CD14-positive monocyte (primary cell): ENCODE results near the gene CLDN7. TPM values are rescaled to one million over a fixed set of nuclear protein-coding genes. Genes with fewer than 3 reads are reported as not detected.
A peak's percentile ranks its signal among the peaks of the same experiment; 100 is the strongest.

ENCODE experiments used
- DNase-seq, 3 donors: peaks; one replicate each; pipeline ENCODE4 v3.0.0-alpha.2; 2011 to 2022
- H2AFZ ChIP-seq: 2 replicates; pipeline ENCODE4 v1.6.0; 2012; ENCODE audit warnings: mild to moderate bottlenecking, low read depth, low read length, inconsistent platforms; ENCODE audit not compliant: insufficient read depth, poor library complexity, severe bottlenecking
- H3K27ac ChIP-seq, 2 donors: 1 replicate in 1 of 2; 2 replicates in 1 of 2; pipeline ENCODE4 v1.5.1; 2012 to 2013; ENCODE audit warnings: low read length in 2 of 2, control low read depth in 1 of 2, inconsistent platforms in 1 of 2, low read depth in 1 of 2, mild to moderate bottlenecking in 1 of 2
- H3K27me3 ChIP-seq, 2 donors: one replicate each; pipeline versions ENCODE4 v1.6.0 to v1.6.1; 2011 to 2013; ENCODE audit warnings: low read length in 2 of 2; ENCODE audit not compliant: control insufficient read depth in 2 of 2, insufficient read depth in 2 of 2
- H3K36me3 ChIP-seq, 2 donors: replicated peaks in 1 of 2; 1 replicate in 1 of 2; 2 replicates in 1 of 2; pipeline versions ENCODE4 v1.5.1 to v1.6.1; 2012 to 2013; ENCODE audit warnings: low read length in 2 of 2, control low read depth in 1 of 2, inconsistent platforms in 1 of 2, mild to moderate bottlenecking in 1 of 2; ENCODE audit not compliant: insufficient read depth in 2 of 2, control insufficient read depth in 1 of 2
- H3K4me1 ChIP-seq, 2 donors: 1 replicate in 1 of 2; 2 replicates in 1 of 2; pipeline versions ENCODE4 v1.5.1 to v1.6.1; 2012 to 2013; ENCODE audit warnings: low read length in 2 of 2, control low read depth in 1 of 2, inconsistent platforms in 1 of 2, mild to moderate bottlenecking in 1 of 2, moderate library complexity in 1 of 2; ENCODE audit not compliant: insufficient read depth in 2 of 2, control insufficient read depth in 1 of 2
- H3K4me2 ChIP-seq: replicated peaks from 2 replicates; pipeline ENCODE3; 2012; ENCODE audit warnings: low read length, moderate library complexity, mild to moderate bottlenecking; ENCODE audit not compliant: poor library complexity, severe bottlenecking; ENCODE audit errors: extremely low read depth
- H3K4me3 ChIP-seq, 3 experiments: fragments of 200-600 bp in 1 of 3; sonication (generic) in 1 of 3; replicated peaks in 1 of 3; 1 replicate in 2 of 3; 2 replicates in 1 of 3; pipeline ENCODE4 v1.5.1; 2011 to 2013; ENCODE audit warnings: low read length in 3 of 3, mild to moderate bottlenecking in 3 of 3, control low read depth in 2 of 3, low read depth in 2 of 3, inconsistent platforms in 1 of 3, moderate library complexity in 1 of 3
- H3K79me2 ChIP-seq: 2 replicates; pipeline ENCODE4 v1.6.0; 2012; ENCODE audit warnings: mild to moderate bottlenecking, control low read depth, inconsistent platforms, low read length, moderate library complexity; ENCODE audit not compliant: insufficient read depth
- H3K9ac ChIP-seq: 2 replicates; pipeline ENCODE4 v1.6.0; 2017; ENCODE audit warnings: low read length, mild to moderate bottlenecking; ENCODE audit not compliant: insufficient read depth, poor library complexity, severe bottlenecking
- H3K9me3 ChIP-seq, 2 donors: replicated peaks in 1 of 2; 1 replicate in 1 of 2; 2 replicates in 1 of 2; pipeline versions ENCODE4 v1.5.1 to v1.6.1; 2012 to 2013; ENCODE audit warnings: low read length in 2 of 2, control low read depth in 1 of 2; ENCODE audit not compliant: control insufficient read depth in 1 of 2, insufficient read depth in 1 of 2
- H4K20me1 ChIP-seq: 2 replicates; pipeline ENCODE4 v1.6.0; 2012; ENCODE audit warnings: mild to moderate bottlenecking, low read length, control low read depth, moderate library complexity; ENCODE audit not compliant: insufficient read depth
- H3K27ac Mint-ChIP-seq, 7 donors: one replicate each; pipeline ENCODE4 v1.8.0; 2020; ENCODE audit warnings: mild to moderate bottlenecking in 7 of 7, mixed read lengths in 7 of 7, moderate library complexity in 6 of 7, inconsistent platforms in 2 of 7
- H3K27me3 Mint-ChIP-seq, 3 donors: one replicate each; pipeline ENCODE4 v1.8.0; 2021 to 2022; ENCODE audit warnings: low read depth in 3 of 3, mild to moderate bottlenecking in 3 of 3, mixed read lengths in 3 of 3, moderate library complexity in 3 of 3, inconsistent platforms in 1 of 3
- H3K36me3 Mint-ChIP-seq, 2 donors: one replicate each; pipeline ENCODE4 v1.8.0; 2020; ENCODE audit warnings: mixed read lengths in 2 of 2, inconsistent platforms in 1 of 2, mild to moderate bottlenecking in 1 of 2
- H3K4me1 Mint-ChIP-seq: one replicate; pipeline ENCODE4 v1.8.0; 2020; ENCODE audit warnings: mild to moderate bottlenecking, mixed read lengths
- H3K4me3 Mint-ChIP-seq, 2 donors: one replicate each; pipeline ENCODE4 v1.8.0; 2020; ENCODE audit warnings: mild to moderate bottlenecking in 2 of 2, mixed read lengths in 2 of 2, moderate library complexity in 1 of 2
- H3K9me3 Mint-ChIP-seq, 7 donors: one replicate each; pipeline ENCODE4 v1.8.0; 2020 to 2022; ENCODE audit warnings: mixed read lengths in 7 of 7, mild to moderate bottlenecking in 6 of 7, moderate library complexity in 6 of 7, inconsistent platforms in 2 of 7
- CTCF ChIP-seq: fragments of 200-600 bp; IDR thresholded peaks from one replicate; pipeline ENCODE4 v1.8.0; 2022; ENCODE audit warnings: antibody characterized with exemption, mild to moderate bottlenecking
- WGBS: methylation state at CpG from one replicate; pipeline ENCODE4 v1.1.5; 2013; ENCODE audit warnings: missing lambda C conversion rate; ENCODE audit not compliant: insufficient coverage; 5-methylcytosine and 5-hydroxymethylcytosine counted together
- intact Hi-C, 2 donors: fragments of 100-400 bp; cut with micrococcal nuclease; formaldehyde crosslinking; loops; one replicate each; pipeline versions ENCODE4 v1.15.0 to v1.15.1; 2023
- polyA plus RNA-seq, 3 donors: library from polyadenylated mRNA; depleted of rRNA in 1 of 3; unstranded in 2 of 3; stranded (reverse) in 1 of 3; fragments of 300-500 nt in 2 of 3; fragments of >200 nt in 1 of 3; fragmentation: Illumina TruSeq in 2 of 3; gene quantifications; 1 replicate in 2 of 3; 2 replicates in 1 of 3; pipeline ENCODE4 v1.2.3, GENCODE V29; 2012 to 2021

Gene CLDN7
- polyA plus RNA-seq, 3 donors = 0.49 to 13.4 (median 2.1) TPM

GRCh38 chr17:7253082-7253481, 9.2 kb downstream of the CLDN7 start:
- DNase-seq = no peak
- peaks cover 50% of the 10 kb centered on the region for H3K79me2 ChIP-seq
- H4K20me1 ChIP-seq = peaks cover 5% of the 10 kb centered on the region
- TF ChIP-seq CTCF = no peak
- H3K27ac Mint-ChIP-seq = peak overlapping the region; percentile 99 to 100 (median 100)
- no peaks in the 10 kb centered on the region for H3K9me3 Mint-ChIP-seq
- H3K27me3 Mint-ChIP-seq = no peaks in the 10 kb centered on the region
- peak overlapping the region; percentile 81 for H2AFZ ChIP-seq
- H3K27ac ChIP-seq = peak overlapping the region; percentile 100
- H3K9ac ChIP-seq = peak overlapping the region; percentile 97
- H3K27me3 ChIP-seq = no peaks in the 10 kb centered on the region
- no peaks in the 10 kb centered on the region for H3K9me3 ChIP-seq
- 94% methylated on average over 2 of the region's 5 CpGs for WGBS
- peaks cover 21 to 37% of the 10 kb centered on the region in 2 donors for H3K36me3 ChIP-seq
- peaks cover 30 to 47% of the 10 kb centered on the region in 2 donors for H3K36me3 Mint-ChIP-seq
- intact Hi-C loops = loop anchor here (2.0 to 10.0 kb wide), 5 partner anchors 36 to 312 kb away; partner anchors contain the start of genes EIF5A (in 2 of the 2), ACADVL (in 1 of the 2), DLG4 (in 1 of the 2) and SENP3 (in 1 of the 2)
- peaks cover 31 to 36% of the 10 kb centered on the region in 2 donors for H3K4me1 ChIP-seq
- peak overlapping the region; percentile 60 to 93 (median 73) for H3K4me3 ChIP-seq
- H3K4me2 ChIP-seq = peak overlapping the region; percentile 86
- H3K4me1 Mint-ChIP-seq = peaks cover 34% of the 10 kb centered on the region
- peak overlapping the region; percentile 90 to 95 for H3K4me3 Mint-ChIP-seq

- DNase-seq = peak; percentile 88 to 96 (median 93)
- Mint-ChIP-seq H3K27ac (peak within 1 kb of the TSS; percentile 99 to 100 (median 100)), H3K4me3 (peak within 1 kb of the TSS; percentile 90 to 95), H3K9me3 (no peaks in the 10 kb centered on the region), H3K27me3 (no peaks in the 10 kb centered on the region), H3K36me3 (peaks cover 29 to 41% of the 10 kb centered on the region in 2 donors), H3K4me1 (peaks cover 34% of the 10 kb centered on the region)
- no peaks in the 10 kb centered on the region for H3K9me3 ChIP-seq
- under 1% methylated on average over 47 of the region's 55 CpGs for WGBS
- H4K20me1 ChIP-seq = peaks cover 5% of the 10 kb centered on the region
- peak within 1 kb of the TSS; percentile 73 to 93 (median 87) for H3K4me3 ChIP-seq
- peak within 1 kb of the TSS; percentile 86 for H3K4me2 ChIP-seq
- peak within 1 kb of the TSS; percentile 81 for H2AFZ ChIP-seq
- peaks cover 31 to 36% of the 10 kb centered on the region in 2 donors for H3K4me1 ChIP-seq
- peaks cover 57% of the 10 kb centered on the region for H3K79me2 ChIP-seq
- peak within 1 kb of the TSS; percentile 100 for H3K27ac ChIP-seq
- peaks cover 21 to 33% of the 10 kb centered on the region in 2 donors for H3K36me3 ChIP-seq
- H3K27me3 ChIP-seq = no peaks in the 10 kb centered on the region
- TF ChIP-seq CTCF = peak; percentile 28
- intact Hi-C loops = loop anchor here (2.0 to 10.0 kb wide), 5 partner anchors 35 to 312 kb away; partner anchors contain the start of genes EIF5A (in 2 of the 2), ACADVL (in 1 of the 2), DLG4 (in 1 of the 2) and SENP3 (in 1 of the 2)
- peak within 1 kb of the TSS; percentile 97 for H3K9ac ChIP-seq
These were observed 9.9 kb downstream of the CLDN7 start, which contains the start of gene ELP5 for GRCh38 chr17:7252176-7253043. ELP5 (plus strand) TSS chr17:7252215; CDS start chr17:7252551, 336 bp downstream.
